B cell (primary cell): Measurements from ENCODE around the gene DNAJC1.

Source experiments
- EZH2 ChIP-seq: IDR thresholded peaks from 2 replicates; pipeline ENCODE4 v1.6.1; 2012; ENCODE audit warnings: borderline replicate concordance, low read depth, mild to moderate bottlenecking, moderate library complexity, low read length; ENCODE audit not compliant: insufficient read depth, poor library complexity, severe bottlenecking
- TF ChIP-seq, protein P1 (sequence below): fragments of 200-600 bp; IDR thresholded peaks from one replicate; pipeline ENCODE4 v1.8.0; 2022; ENCODE audit warnings: antibody characterized with exemption, mild to moderate bottlenecking

DNA sequence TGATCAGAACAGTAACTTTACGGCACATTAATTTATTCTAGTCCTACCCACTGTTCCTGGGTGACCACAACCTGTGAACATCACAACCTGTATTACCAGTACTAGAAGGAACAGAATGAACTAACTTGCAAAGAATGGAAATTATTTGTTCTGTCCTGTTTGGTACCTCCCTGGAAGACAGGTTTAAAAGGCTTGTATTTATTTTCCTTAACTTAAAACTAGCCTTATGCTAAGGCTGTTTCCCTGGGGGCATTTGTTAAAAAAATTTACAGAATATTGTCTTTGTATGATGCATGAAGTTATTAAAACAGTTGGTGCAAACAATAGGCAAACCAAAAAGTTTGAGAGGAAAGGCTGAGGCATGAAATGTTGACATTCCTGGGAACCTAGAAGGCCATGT lies 132.7 kb downstream of the DNAJC1 start:
- TF ChIP-seq, protein P1, sequence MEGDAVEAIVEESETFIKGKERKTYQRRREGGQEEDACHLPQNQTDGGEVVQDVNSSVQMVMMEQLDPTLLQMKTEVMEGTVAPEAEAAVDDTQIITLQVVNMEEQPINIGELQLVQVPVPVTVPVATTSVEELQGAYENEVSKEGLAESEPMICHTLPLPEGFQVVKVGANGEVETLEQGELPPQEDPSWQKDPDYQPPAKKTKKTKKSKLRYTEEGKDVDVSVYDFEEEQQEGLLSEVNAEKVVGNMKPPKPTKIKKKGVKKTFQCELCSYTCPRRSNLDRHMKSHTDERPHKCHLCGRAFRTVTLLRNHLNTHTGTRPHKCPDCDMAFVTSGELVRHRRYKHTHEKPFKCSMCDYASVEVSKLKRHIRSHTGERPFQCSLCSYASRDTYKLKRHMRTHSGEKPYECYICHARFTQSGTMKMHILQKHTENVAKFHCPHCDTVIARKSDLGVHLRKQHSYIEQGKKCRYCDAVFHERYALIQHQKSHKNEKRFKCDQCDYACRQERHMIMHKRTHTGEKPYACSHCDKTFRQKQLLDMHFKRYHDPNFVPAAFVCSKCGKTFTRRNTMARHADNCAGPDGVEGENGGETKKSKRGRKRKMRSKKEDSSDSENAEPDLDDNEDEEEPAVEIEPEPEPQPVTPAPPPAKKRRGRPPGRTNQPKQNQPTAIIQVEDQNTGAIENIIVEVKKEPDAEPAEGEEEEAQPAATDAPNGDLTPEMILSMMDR = no peak
- no peak for TF ChIP-seq EZH2
